HG02623 (cell line): ENCODE results near the gene RALY.
"Not testable (repeated sequence)": the region's sequence is repeated elsewhere in the genome, so short reads cannot be mapped to it uniquely, and the experiment has no call there.

ENCODE experiments used
- ATAC-seq: cut with Tn5 transposase; IDR thresholded peaks from one replicate; pipeline ENCODE4 v1.9.1; 2021; ENCODE audit warnings: moderate library complexity; ENCODE audit not compliant: unreplicated experiment

RALY gene

GRCh38 chr20:34131491-34131890, 137.8 kb downstream of the RALY start:
- ATAC-seq, result no peak

DNA sequence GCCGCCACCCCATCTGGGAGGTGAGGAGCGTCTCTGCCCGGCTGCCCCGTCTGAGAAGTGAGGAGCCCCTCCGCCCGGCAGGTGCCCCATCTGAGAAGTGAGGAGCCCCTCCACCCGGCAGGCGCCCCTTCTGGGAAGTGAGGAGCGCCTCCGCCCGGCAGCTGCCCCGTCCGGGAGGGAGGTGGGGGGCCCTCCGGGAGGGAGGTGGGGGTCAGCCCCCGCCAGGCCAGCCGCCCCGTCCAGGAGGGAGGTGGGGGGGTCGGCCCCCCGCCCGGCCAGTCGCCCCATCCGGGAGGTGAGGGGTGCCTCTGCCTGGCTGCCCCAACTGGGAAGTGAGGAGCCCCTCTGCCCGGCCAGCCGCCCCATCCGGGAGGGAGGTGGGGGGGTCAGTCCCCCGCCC, 138.8 kb downstream of the RALY start:
- ATAC-seq, result not testable (repeated sequence)

DNA sequence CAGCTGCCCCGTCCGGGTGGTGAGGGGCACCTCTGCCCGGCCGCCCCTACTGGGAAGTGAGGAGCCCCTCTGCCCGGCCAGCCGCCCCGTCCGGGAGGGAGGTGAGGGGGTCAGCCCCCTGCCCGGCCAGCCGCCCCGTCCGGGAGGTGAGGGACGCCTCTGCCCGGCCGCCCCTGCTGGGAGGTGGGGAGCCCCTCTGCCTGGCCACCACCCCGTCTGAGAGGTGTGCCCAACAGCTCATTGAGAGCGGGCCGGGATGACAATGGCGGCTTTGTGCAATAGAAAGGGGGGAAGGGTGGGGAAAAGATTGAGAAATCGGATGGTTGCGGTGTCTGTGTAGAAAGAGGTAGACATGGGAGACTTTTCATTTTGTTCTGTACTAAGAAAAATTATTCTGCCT, 139.2 kb downstream of the RALY start:
- not testable (repeated sequence) for ATAC-seq

DNA sequence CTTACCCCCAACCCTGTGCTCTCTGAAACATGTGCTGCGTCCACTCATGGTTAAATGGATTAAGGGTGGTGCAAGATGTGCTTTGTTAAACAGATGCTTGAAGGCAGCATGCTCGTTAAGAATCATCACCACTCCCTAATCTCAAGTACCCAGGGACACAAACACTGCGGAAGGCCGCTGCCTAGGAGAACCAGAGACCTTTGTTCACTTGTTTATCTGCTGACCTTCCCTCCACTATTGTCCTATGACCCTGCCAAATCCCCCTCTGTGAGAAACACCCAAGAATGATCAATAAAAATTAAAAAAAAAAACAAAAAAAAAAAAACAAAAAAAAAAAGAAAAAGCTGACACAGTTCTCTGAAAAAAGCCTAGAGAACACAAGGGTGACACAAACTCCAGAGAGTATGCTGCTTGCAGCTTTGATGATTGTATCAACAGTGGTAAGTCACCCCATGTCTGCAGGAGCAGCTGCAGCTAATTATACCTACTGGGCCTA, 139.7 kb downstream of the RALY start:
- not testable (repeated sequence) for ATAC-seq
